GM19397 (cell line): ENCODE results near the gene SF3B2.
"Not testable (repeated sequence)": the region's sequence is repeated elsewhere in the genome, so short reads cannot be mapped to it uniquely, and the experiment has no call there.

Experiments used
- ATAC-seq: cut with Tn5 transposase; IDR thresholded peaks from one replicate; pipeline ENCODE4 v1.9.1; 2021; ENCODE audit warnings: mild to moderate bottlenecking, moderate library complexity; ENCODE audit not compliant: unreplicated experiment

Gene SF3B2

GRCh38 chr11:66071381-66071801 lies 19.2 kb downstream of the SF3B2 start:
- ATAC-seq, result no peak

- ATAC-seq, result no peak
Measured at GRCh38 chr11:66072081-66072480, 19.9 kb downstream of the SF3B2 start.

- no peak for ATAC-seq
Measured at GRCh38 chr11:66072518-66072917, 20.4 kb downstream of the SF3B2 start.

- ATAC-seq, result no peak
Measured at GRCh38 chr11:66073669-66074068, 21.5 kb downstream of the SF3B2 start.

- no peak for ATAC-seq
Measured at GRCh38 chr11:66075273-66075672, 23.1 kb downstream of the SF3B2 start.

GRCh38 chr11:66076561-66076960 lies 24.4 kb downstream of the SF3B2 start:
- no peak for ATAC-seq

- no peak for ATAC-seq
Measured at GRCh38 chr11:66077927-66078326, 25.8 kb downstream of the SF3B2 start.

GRCh38 chr11:66078949-66079348 lies 26.8 kb downstream of the SF3B2 start:
- ATAC-seq, result not testable (repeated sequence)

- no peak for ATAC-seq
Measured at GRCh38 chr11:66080055-66080817, 28.1 kb downstream of the SF3B2 start.

- peak; percentile 73 for ATAC-seq
Measured at GRCh38 chr11:66081505-66081904, 29.3 kb downstream of the SF3B2 start.

- no peak for ATAC-seq
Measured at GRCh38 chr11:66082946-66083698, 31.0 kb downstream of the SF3B2 start.

- no peak for ATAC-seq
Measured at GRCh38 chr11:66083767-66084166, 31.6 kb downstream of the SF3B2 start.

- ATAC-seq, result no peak
Measured at GRCh38 chr11:66084821-66085475, 32.8 kb downstream of the SF3B2 start.

GRCh38 chr11:66087148-66087908 lies 35.2 kb downstream of the SF3B2 start:
- ATAC-seq, result no peak

- ATAC-seq, result no peak
Measured at GRCh38 chr11:66089067-66089466, 36.9 kb downstream of the SF3B2 start.

GRCh38 chr11:66090288-66090687 lies 38.1 kb downstream of the SF3B2 start:
- ATAC-seq, result no peak

- not testable (repeated sequence) for ATAC-seq
Measured at GRCh38 chr11:66092125-66092524, 40.0 kb downstream of the SF3B2 start.

- ATAC-seq, result not testable (repeated sequence)
Measured at GRCh38 chr11:66099746-66100145, 47.6 kb downstream of the SF3B2 start.

- peak; percentile 73 for ATAC-seq
Measured at GRCh38 chr11:66100272-66101065, 48.3 kb downstream of the SF3B2 start.

- no peak for ATAC-seq
Measured at GRCh38 chr11:66101066-66101464, 48.9 kb downstream of the SF3B2 start.
